ENCODE measurements around the gene REV1. TPM values are rescaled to one million over a fixed set of nuclear protein-coding genes. Genes with fewer than 3 reads are reported as not detected.

REV1 gene
- total and polyA plus RNA-seq, 2 donors (not counting 3 experiments of a cell fraction or from before 2014, with no cell fraction given), result 16.6 to 50.3 TPM

- Histone ChIP-seq H3K27me3 (ENCODE audit: control insufficient read depth in 2 of 2, insufficient read depth in 2 of 2, low read length in 2 of 2) (no peaks in the 10 kb centered on the region), H3K9ac (replicated peaks; ENCODE audit: extremely low read depth, insufficient read depth, low read length) (no peak overlapping the region), H3K9me1 (replicated peaks; ENCODE audit: control insufficient read depth, extremely low read depth, insufficient read depth, low read length) (no peaks in the 10 kb centered on the region), H3K4me3 (replicated peaks in 1 of 3; ENCODE audit: insufficient read depth in 1 of 3, low read depth in 1 of 3, low read length in 3 of 3) (no peak overlapping the region), H2AFZ (ENCODE audit: low read depth, low read length) (no peak overlapping the region), H3K36me3 (ENCODE audit: control insufficient read depth in 2 of 2, extremely low read depth in 1 of 2, insufficient read depth in 2 of 2, low read length in 2 of 2) (peaks cover 25% of the 10 kb centered on the region in 2 experiments), H3K79me2 (ENCODE audit: control insufficient read depth, insufficient read depth, low read length) (no peaks in the 10 kb centered on the region), H3K9me3 (replicated peaks; ENCODE audit: control insufficient read depth, insufficient read depth, low read length) (no peaks in the 10 kb centered on the region), H3K4me2 (ENCODE audit: insufficient read depth, low read length) (no peak overlapping the region), H3K4me1 (ENCODE audit: control insufficient read depth, extremely low read depth, insufficient read depth, low read length) (no peaks in the 10 kb centered on the region), H3K27ac (ENCODE audit: insufficient read depth, low read depth, low read length) (no peak overlapping the region), H4K20me1 (replicated peaks; ENCODE audit: control insufficient read depth, extremely low read depth, insufficient read depth, low read length) (no peaks in the 10 kb centered on the region)
- dilution Hi-C loops (cut with MboI; ENCODE audit: extremely low pct_ligation_motif_present, low sequenced_read_pairs), result no loop called here
- FAIRE-seq (no peak), DNase-seq (ENCODE audit: low read depth, low spot score) (no peak)
- intact Hi-C loops (cut with micrococcal nuclease), result no loop called here
- TF ChIP-seq CTCF (IDR thresholded peaks at IDR 0.05; ENCODE audit: extremely low read depth in 1 of 2, insufficient read depth in 1 of 2, low read depth in 1 of 2, low read length in 2 of 2) (no peak), POLR2A (IDR thresholded peaks at IDR 0.05; ENCODE audit: low read depth, low read length) (no peak), MAX (IDR thresholded peaks at IDR 0.05; ENCODE audit: insufficient read depth, insufficient read length) (no peak), JUN (IDR thresholded peaks at IDR 0.05; ENCODE audit: borderline replicate concordance, insufficient read depth, insufficient read length, low read depth) (no peak), POLR2AphosphoS5 (IDR thresholded peaks at IDR 0.05; ENCODE audit: insufficient read depth, low read depth, low read length) (no peak), EZH2 (IDR thresholded peaks at IDR 0.05; ENCODE audit: borderline replicate concordance, low read depth, low read length, severe bottlenecking) (no peak), FOS (IDR thresholded peaks at IDR 0.05; ENCODE audit: borderline replicate concordance, insufficient read depth, low read length) (no peak), GATA2 (IDR thresholded peaks at IDR 0.05; ENCODE audit: insufficient read depth, insufficient read length, low read depth, low read length) (no peak), MYC (IDR thresholded peaks at IDR 0.05; ENCODE audit: low read depth, low read length) (no peak)
- CTCF ChIA-PET, result no interaction called here
- POLR2A ChIA-PET, result interaction anchor here (0.7 kb wide), 1 partner anchor 37 kb away, joined by 4 read pairs; no protein-coding TSS in a partner anchor
- no TSS peak for BruUV-seq (replicated peaks)
Observed at GRCh38 chr2:99414566-99414965, 75.3 kb downstream of the REV1 start.
